Activated CD4-positive, alpha-beta T cell treated with anti-CD3 and anti-CD28 coated beads, Interleukin-2, amount 50 U/mL, for 48 hours (primary cell): ENCODE data around the gene MARCHF9.

Source experiments
- DNase-seq, 2 experiments: peaks; one replicate each; pipeline ENCODE4 v3.0.0-alpha.2; 2020

Gene MARCHF9

DNA sequence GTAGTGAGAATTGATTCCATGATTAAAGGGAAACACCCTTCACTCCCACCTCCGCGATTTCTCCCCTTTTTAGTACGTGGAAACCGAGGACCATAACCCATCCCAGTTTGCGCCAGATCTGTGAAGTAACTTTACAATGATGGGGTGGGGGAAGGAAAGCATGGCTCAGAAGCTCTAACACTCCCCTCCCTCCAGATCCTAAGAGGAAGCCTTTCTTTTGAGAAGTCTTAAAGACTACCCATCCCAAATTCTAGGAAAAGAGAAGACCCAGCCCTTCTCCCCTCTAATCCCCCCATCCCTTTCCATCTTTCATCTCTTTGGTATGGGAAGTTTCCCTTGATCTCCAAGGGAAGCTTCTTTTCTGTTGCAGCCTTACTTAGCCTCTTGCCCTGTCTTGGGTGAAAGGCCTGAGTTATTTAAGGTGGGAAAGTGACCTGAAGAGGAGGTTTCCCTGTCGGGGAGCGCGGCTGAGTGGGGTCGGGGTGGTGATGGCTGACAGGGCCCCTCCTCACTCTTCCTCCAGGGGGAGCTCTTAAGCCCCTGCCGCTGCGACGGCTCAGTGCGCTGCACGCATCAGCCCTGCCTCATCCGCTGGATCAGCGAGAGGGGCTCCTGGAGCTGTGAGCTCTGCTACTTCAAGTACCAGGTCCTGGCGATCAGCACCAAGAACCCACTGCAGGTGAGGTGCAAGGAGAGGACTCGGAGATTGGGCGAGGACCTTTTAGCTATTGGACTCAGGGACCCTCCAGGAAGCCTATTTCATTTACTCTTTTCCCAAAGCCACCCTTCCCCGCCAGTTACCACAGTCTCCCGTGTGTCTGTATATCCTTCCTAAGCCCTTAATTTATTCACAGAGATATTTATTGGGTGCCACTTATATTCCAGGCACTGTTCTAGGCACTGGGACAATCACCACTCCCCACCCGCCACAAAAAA lies 1.8 kb downstream of the MARCHF9 start:
- DNase-seq = peak; percentile 74 to 82

DNA sequence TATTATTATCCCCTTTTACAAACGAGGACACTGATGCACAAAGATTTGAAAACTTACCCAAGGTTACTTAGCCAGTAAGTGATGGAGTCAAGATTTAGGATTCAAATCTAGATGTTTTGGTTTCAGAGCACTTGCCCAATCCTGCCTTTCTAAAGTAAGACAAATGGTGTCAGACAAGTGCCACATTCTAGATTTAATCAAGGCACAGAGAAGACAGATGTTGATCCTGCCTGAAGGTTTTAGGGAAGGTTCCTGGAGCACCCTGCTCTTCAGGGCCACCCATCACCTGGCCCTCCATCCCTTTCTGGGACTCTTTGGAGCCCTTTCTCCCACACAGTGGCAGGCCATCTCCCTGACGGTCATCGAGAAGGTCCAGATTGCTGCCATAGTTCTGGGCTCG lies 2.9 kb downstream of the MARCHF9 start:
- no peak for DNase-seq

DNA sequence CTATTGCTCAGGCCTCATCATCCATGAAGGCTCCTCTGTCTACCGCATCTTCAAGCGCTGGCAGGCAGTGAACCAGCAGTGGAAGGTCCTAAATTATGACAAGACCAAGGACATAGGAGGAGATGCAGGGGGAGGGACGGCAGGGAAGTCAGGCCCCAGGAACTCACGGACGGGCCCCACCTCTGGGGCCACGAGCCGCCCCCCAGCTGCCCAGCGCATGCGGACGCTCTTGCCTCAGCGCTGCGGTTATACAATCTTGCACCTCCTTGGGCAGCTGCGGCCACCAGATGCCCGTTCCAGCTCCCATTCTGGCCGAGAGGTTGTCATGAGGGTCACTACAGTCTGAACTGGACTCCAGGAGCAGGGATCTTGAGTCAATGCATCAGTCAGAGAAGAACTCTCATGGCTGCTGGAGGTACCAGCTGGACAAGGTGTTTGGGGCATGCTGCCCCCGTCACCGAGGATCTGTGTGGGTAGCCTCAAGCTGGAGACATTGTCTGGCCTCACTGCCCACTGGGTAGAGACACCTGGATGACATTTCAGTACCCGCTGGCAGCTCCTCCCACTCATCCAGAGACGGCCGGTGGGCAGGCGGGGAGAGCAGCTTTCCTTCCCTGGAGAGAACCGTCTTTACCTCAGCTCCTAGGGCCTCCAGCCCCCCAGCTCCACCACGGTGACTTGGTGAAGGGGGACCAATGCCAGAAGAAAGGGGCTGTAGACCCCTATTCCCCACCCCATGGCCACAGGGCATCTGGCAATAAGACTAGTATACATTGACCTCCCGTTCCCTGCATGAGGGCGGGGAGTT lies 3.9 kb downstream of the MARCHF9 start:
- no peak for DNase-seq

- DNase-seq = peak; percentile 30 to 51
Observed at GRCh38 chr12:57759360-57759980, 4.6 kb downstream of the MARCHF9 start.

- no peak for DNase-seq
Observed at GRCh38 chr12:57760347-57760982, 5.6 kb downstream of the MARCHF9 start.

DNA sequence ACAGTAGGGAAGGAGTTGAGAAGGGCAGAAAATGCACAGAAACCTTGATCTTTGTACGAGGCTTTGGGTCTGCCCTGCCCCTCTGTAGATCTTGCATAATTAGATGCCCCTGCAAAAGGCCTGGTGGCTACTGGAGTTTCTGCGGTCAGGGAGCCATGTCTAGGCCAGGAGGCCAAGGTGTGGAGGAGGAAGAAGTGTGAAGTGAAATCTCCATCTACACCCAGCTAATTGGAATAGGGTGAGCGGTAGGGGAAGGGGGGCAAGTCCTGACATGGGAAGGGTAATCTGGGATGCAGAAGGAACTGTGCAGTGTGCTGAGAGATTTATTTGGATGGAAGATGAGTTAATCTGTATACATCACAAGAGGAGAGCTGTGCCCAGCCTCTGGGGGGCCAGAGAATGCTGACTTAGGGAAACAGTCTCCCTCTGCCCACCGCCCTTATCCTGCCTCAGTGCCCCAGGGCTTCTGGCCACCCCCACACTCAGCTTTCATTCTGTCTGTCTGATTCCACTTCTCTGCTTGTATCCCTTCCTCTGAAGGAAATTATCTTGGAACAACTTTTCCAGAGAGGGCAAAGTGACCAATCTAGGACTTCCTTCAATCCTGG lies 6.6 kb downstream of the MARCHF9 start:
- DNase-seq = no peak

DNA sequence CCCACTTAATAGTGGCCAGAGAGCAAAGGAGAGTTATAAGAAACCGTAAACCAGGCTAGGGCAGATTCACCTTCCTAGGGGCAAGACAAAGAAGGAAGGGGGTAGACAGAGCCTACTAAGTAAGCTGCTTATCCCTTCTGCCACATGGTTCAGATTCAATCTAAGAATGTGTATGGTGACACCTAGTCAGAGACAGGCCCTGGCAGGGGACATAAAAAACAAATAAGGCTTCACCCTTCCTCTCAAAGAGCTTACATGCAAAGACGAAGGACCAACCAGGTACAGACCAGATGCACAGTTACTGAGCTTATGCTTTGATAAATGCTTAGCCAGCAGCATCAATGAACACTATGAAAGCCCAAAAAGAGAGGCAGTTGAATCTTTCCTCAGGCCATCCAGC lies 7.6 kb downstream of the MARCHF9 start:
- DNase-seq = no peak

DNA sequence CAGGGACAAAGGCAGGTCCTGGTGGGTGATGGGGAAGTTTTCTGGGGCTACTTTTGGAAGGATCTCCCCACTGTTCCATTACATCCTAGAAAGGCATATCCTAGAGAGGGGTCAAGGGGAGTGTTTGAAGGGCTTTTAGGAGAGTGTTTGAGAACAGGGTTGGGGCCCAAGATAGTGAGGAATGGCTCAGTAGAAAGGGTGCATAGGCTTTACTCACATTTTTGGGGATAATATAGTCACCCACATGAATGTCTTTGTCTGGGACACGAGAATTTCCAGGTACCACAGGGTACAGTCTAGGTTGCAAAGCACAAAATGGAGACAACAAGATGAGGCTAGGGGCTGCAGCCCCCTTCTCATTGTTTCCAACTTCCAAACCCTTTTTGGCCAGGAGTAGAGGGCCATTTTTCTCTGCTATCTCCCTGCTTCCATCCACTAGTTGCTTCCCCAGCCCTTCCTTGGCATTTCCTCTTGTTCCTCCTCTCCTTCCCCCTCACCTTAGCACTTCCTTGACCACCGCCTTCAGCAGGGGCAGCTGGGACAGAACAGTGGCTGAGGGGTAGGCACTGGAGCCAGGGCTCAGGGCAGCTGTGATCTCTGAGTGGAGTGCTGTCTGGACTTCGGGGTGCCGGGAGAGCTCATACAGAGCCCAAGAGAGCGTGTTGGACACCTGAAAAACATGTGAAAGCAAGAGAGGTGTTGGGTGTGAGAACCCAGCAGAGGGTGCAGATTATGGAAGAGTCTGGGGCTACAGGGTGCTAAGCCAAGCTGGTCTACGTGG lies 9.2 kb downstream of the MARCHF9 start:
- DNase-seq = no peak

GRCh38 chr12:57764662-57765002 lies 9.7 kb downstream of the MARCHF9 start:
- peak; percentile 47 to 58 for DNase-seq

DNA sequence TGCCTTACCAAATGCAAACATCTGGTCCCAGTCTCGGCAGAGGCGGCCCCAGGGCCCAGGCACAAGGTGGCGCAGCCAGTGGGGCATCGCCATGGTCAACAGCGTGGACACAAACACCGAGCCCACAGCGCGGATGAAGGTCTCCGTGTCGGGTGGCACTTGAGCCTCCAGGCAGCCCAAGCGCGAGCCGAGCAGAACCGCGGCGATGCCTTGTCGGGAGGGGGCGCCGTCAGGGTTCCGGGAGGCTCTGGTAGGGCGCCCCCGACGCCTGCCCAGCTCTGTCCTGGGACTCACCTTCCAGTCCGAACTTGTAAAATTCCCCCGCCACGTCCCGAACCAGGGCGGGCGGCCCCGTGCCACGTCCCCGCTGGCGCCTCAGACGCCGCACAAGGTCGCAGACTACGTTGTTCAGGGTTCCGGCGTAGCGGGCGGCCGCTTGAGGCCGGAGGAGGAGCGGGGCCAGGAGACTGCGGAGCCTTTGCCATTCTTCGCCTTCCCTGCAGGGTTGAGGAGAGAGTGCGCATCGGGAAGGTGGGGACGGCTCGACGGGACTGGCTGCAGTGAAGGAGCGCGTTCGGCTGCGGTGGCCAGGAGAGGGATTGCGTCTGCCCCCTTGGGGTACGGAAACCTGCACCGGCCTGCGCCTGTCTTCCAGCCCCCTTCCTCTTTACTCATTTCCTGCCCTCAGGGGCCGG lies 10.2 kb downstream of the MARCHF9 start:
- peak; percentile 67 to 76 for DNase-seq

GRCh38 chr12:57765698-57766463 lies 11.0 kb downstream of the MARCHF9 start:
- DNase-seq = peak in 1 of 2 experiments; percentile 31

- DNase-seq = peak; percentile 27 to 38
Observed at GRCh38 chr12:57766464-57767304, 11.8 kb downstream of the MARCHF9 start, which contains the start of gene CYP27B1. Gene CYP27B1, minus strand, starts transcription at chr12:57767078. Its CDS starts 37 bp downstream, at chr12:57767041.

GRCh38 chr12:57767305-57767698 lies 12.4 kb downstream of the MARCHF9 start:
- DNase-seq = no peak

DNA sequence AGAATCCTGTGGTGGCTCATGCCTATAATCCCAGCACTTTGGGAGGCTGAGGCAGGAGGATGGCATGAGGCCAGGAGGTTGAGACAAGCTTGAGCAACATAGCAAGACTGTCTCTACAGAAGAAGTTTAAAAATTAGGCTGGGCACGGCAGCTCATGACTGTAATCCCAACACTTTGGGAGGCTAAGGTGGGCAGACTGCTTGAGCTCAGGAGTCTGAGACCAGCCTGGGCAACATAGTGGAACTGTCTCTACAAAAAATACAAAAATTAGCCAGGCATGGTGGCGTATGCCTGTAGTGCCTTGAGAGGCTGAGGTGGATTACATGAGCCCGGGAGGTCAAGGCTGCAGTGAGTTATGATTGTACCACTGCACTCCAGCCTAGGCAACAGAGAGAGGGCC lies 13.0 kb downstream of the MARCHF9 start:
- DNase-seq = no peak

DNA sequence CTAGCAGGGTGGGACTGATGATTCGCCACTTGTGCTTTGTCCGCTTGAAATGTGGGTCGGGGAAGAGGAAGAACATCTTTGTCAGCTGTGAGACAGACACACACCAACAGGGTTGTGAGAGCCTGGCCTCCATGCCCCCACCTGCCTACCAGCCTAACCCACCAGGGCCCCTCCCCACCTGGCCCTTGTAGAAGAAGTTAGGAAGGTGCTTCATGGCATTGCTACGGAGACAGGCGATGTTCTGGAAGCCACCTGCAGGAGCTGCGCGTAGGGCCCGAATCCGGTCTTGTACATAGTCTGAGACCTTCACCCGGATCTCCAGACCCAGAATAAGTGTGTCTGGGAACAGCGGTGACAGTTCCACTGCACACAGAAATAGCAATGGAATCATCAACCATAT lies 14.7 kb downstream of the MARCHF9 start:
- no peak for DNase-seq

DNA sequence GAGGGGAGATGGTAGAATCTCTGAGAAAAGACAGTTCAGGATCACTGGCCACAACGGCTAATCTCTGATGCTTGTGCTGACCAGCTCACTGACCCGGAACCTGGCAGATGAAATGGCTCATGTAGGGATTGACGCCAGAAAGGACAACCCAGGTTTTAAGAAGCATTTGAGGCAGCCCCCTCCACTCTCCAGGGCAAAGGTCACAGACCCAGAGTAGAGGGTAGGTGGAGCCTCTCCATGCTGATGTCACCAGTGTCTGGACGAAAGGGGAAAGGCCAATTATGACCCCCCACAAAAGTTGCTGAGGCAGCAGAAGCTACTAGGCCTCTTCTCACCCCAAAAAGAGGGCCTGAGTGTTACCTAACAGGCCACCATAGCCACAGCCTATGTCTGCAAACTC lies 15.8 kb downstream of the MARCHF9 start:
- DNase-seq = no peak

DNA sequence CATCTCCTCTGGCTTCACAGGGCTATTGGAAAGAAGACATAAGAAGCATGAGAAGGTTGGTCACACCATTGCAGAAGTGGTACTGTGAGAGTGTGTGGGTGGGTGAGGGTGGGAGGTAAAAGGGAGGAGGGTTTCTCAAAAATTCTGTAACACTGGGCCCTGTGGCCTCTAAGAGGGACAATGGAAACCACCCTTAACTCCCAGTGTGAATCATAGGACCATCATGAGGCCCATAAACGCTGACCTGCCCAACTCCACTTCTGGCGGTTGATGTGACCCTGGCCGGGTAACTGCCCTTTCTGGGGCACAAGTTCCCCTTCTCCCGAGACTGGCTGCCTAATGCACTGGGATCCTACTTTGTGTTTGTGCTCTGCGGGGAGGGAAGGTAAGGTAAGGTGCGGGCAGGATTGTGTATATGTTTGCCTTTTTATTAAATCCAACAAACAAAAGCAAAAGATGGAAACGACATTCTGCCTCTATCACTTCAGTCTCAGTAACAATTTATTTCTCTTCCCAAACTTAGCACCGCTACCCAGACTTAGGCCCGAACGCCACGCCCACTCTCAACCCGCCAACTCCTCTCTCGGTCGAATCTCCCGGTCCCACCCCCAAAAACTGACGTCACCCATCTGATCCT lies 16.5 kb downstream of the MARCHF9 start:
- peak; percentile 95 to 96 for DNase-seq

DNA sequence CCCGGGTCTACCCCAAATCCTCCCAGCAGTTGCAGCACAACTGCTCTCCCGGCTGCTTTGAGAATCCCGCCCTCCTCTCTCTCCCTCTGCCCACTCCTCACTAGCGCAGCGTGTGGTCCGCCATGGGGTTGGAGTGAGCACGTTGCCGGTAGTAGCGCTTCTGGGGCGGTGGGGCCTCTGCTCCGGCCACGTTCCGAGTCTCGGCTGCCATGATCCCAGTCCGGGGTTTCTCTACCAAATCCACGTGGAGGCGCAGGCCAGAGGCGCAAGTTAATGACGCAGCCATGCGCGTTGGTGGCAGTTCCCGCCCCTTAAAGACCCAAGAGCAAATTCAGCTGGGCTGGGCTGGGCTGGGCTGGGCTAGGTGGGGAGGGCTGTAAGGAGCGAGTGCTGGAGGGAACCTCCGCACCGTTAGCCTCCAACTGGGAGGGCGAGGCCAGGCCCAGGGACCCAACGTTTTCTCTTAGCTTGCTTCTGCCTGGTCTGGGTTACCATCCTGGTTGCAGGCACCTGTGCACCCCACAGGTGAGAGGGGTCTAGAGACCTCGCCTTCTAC lies 17.0 kb downstream of the MARCHF9 start, which contains the start of gene METTL1:
METTL1 (minus strand) TSS at position 233 of the 556 bp plus-strand sequence; CDS start at position 211, 22 bp downstream.
- peak; percentile 94 to 95 for DNase-seq
